Heart left ventricle (tissue), 13 donors: ENCODE measurements around the gene IRS2.

Experiments used
- POLR2A ChIP-seq, 2 donors: fragments of 450-650 bp; IDR thresholded peaks; one replicate each; pipeline ENCODE4 v1.6.1; 2017; ENCODE audit warnings: antibody characterized with exemption in 2 of 2, mild to moderate bottlenecking in 2 of 2, moderate library complexity in 2 of 2
- TF ChIP-seq, protein P1 (sequence below), 12 donors: fragments of 200-600 bp; sonication (generic) in 4 of 12; IDR thresholded peaks; one replicate each; pipeline versions ENCODE4 v1.5.0 to v1.8.0; 2018 to 2022; ENCODE audit warnings: antibody characterized with exemption in 12 of 12, mild to moderate bottlenecking in 5 of 12
- donor health status: ischemic (EF 13 %, LVEDD 7.1; RV severe dilation, severe dysfunction).
- donor health status: DM: no; HTN: yes; CAD: no.
- donor health status: DM: no; HTN: no; CAD: no.
- donor health status: ischemic (EF 25% LVEDD 6.9; RV normal size, moderate dysfunction).
- donor health status: ischemic (EF 25% LVEDD 5.7; RV mildly dilated, moderate dysfunction).
- donor health status: ischemic (EF 35%, LVEDD 5.7; RV mildly dilated, moderate dysfunction).
- donor health status: nonischemic (EF 11% LVEDD 7.7; RV severe dilation, severe dysfunction).
- donor health status: DM: yes; HTN: yes; CAD: no.
- donor health status: PGD.
- donor health status: ischemic (EF 29% LVEDD 5.4; RV normal size, mild dysfunction).
- donor health status: nonischemic (EF 23%, LVEDD 6.1; RV moderate dilation, normal function).

DNA sequence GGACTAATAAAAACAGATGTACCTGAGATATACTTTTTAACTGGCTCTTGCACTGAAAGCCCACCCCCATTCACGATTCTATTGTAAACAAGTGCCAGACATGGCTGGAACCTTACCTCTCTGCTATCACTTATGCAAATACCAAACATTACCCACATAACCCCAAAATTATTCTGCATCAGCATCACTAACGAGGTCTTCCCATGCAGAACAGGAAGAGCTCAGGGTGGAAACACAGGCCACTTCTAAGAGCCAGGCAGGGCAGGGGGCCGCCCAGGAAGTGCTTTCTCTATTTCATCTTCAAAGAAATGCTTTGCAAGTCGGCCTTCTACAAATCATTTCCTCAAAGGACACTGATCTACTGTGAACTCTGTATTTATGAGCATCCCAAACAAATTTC, 7.3 kb downstream of the IRS2 start:
- TF ChIP-seq, protein P1, sequence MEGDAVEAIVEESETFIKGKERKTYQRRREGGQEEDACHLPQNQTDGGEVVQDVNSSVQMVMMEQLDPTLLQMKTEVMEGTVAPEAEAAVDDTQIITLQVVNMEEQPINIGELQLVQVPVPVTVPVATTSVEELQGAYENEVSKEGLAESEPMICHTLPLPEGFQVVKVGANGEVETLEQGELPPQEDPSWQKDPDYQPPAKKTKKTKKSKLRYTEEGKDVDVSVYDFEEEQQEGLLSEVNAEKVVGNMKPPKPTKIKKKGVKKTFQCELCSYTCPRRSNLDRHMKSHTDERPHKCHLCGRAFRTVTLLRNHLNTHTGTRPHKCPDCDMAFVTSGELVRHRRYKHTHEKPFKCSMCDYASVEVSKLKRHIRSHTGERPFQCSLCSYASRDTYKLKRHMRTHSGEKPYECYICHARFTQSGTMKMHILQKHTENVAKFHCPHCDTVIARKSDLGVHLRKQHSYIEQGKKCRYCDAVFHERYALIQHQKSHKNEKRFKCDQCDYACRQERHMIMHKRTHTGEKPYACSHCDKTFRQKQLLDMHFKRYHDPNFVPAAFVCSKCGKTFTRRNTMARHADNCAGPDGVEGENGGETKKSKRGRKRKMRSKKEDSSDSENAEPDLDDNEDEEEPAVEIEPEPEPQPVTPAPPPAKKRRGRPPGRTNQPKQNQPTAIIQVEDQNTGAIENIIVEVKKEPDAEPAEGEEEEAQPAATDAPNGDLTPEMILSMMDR (IDR thresholded peaks at IDR 0.05), result no peak
- TF ChIP-seq POLR2A (IDR thresholded peaks at IDR 0.05), result no peak
